Measurements from ENCODE around the gene HOXA5. TPM values are rescaled to one million over a fixed set of nuclear protein-coding genes. Genes with fewer than 3 reads are reported as not detected.
A peak's percentile ranks its signal among the peaks of the same experiment; 100 is the strongest.

HOXA5 gene
- total RNA-seq, 1 donor from 2014 or later = 5.6 TPM

- no peak for ATAC-seq
Observed at GRCh38 chr7:27147199-27148030, 3.9 kb upstream of the HOXA5 start, which contains the start of gene HOXA6. Gene HOXA6, minus strand, starts transcription at chr7:27147774. Its CDS starts 25 bp downstream, at chr7:27147749.

- ATAC-seq = no peak
Observed at GRCh38 chr7:27146491-27147198, 3.2 kb upstream of the HOXA5 start.

- ATAC-seq = no peak
Observed at GRCh38 chr7:27145914-27146412, 2.5 kb upstream of the HOXA5 start.

GRCh38 chr7:27145165-27145913 is 1.9 kb upstream of the HOXA5 start:
- no peak for ATAC-seq

GRCh38 chr7:27144781-27145164 is 1.3 kb upstream of the HOXA5 start:
- ATAC-seq = no peak

- no peak for ATAC-seq
Observed at GRCh38 chr7:27143950-27144780, 684 bp upstream of the HOXA5 start.

GRCh38 chr7:27142580-27143022 is 880 bp downstream of the HOXA5 start:
- ATAC-seq = peak; percentile 4

- no peak for ATAC-seq
Observed at GRCh38 chr7:27141923-27142579, 1.4 kb downstream of the HOXA5 start.

GRCh38 chr7:27141137-27141922 is 2.2 kb downstream of the HOXA5 start:
- no peak for ATAC-seq

GRCh38 chr7:27140126-27140857 is 3.2 kb downstream of the HOXA5 start:
- ATAC-seq = no peak

GRCh38 chr7:27139334-27140125 is 4.0 kb downstream of the HOXA5 start:
- no peak for ATAC-seq

GRCh38 chr7:27138985-27139333 is 4.5 kb downstream of the HOXA5 start:
- ATAC-seq = no peak

GRCh38 chr7:27138472-27138871 is 5.0 kb downstream of the HOXA5 start:
- ATAC-seq = no peak

- ATAC-seq = no peak
Observed at GRCh38 chr7:27137640-27138315, 5.7 kb downstream of the HOXA5 start.

GRCh38 chr7:27134392-27134791 is 9.1 kb downstream of the HOXA5 start:
- ATAC-seq = no peak

GRCh38 chr7:27133409-27134231 is 9.9 kb downstream of the HOXA5 start:
- ATAC-seq = no peak

GRCh38 chr7:27132978-27133377 is 10.5 kb downstream of the HOXA5 start:
- ATAC-seq = no peak

GRCh38 chr7:27132214-27132613 is 11.3 kb downstream of the HOXA5 start:
- ATAC-seq = no peak

Measured in esophagus mucosa (tissue), 1 donor.